NCI-H1048 (cell line): ENCODE measurements around the gene TMPRSS4.
"Not testable (repeated sequence)": the region's sequence is repeated elsewhere in the genome, so short reads cannot be mapped to it uniquely, and the experiment has no call there.

Experiments used
- DNase-seq: peaks from one replicate; lab custom pipeline; 2025; lab: John Stamatoyannopoulos, UW

TMPRSS4 gene

GRCh38 chr11:118056806-118057205 lies 20.1 kb upstream of the TMPRSS4 start:
- no peak for DNase-seq

- DNase-seq, result no peak
These were observed 19.4 kb upstream of the TMPRSS4 start for GRCh38 chr11:118057251-118058145.

- no peak for DNase-seq
These were observed 18.3 kb upstream of the TMPRSS4 start for GRCh38 chr11:118058311-118059245.

- no peak for DNase-seq
These were observed 17.5 kb upstream of the TMPRSS4 start for GRCh38 chr11:118059246-118059940.

- no peak for DNase-seq
These were observed 16.7 kb upstream of the TMPRSS4 start for GRCh38 chr11:118060081-118060661.

GRCh38 chr11:118060869-118061268 lies 16.0 kb upstream of the TMPRSS4 start:
- DNase-seq, result no peak

GRCh38 chr11:118061586-118062125 lies 15.2 kb upstream of the TMPRSS4 start:
- no peak for DNase-seq

GRCh38 chr11:118062181-118062580 lies 14.7 kb upstream of the TMPRSS4 start:
- DNase-seq, result not testable (repeated sequence)

- not testable (repeated sequence) for DNase-seq
These were observed 14.2 kb upstream of the TMPRSS4 start for GRCh38 chr11:118062631-118063030.

- no peak for DNase-seq
These were observed 11.9 kb upstream of the TMPRSS4 start for GRCh38 chr11:118064956-118065355.

GRCh38 chr11:118065384-118065783 lies 11.5 kb upstream of the TMPRSS4 start:
- DNase-seq, result no peak

- no peak for DNase-seq
These were observed 9.9 kb upstream of the TMPRSS4 start for GRCh38 chr11:118067006-118067405.

- no peak for DNase-seq
These were observed 8.5 kb upstream of the TMPRSS4 start for GRCh38 chr11:118068206-118068944.

- no peak for DNase-seq
These were observed 7.8 kb upstream of the TMPRSS4 start for GRCh38 chr11:118068945-118069612.

- no peak for DNase-seq
These were observed 5.4 kb upstream of the TMPRSS4 start for GRCh38 chr11:118071416-118072030.

GRCh38 chr11:118073554-118073953 lies 3.3 kb upstream of the TMPRSS4 start:
- no peak for DNase-seq

GRCh38 chr11:118074091-118074685 lies 2.7 kb upstream of the TMPRSS4 start:
- DNase-seq, result no peak

- DNase-seq, result no peak
These were observed 2.1 kb upstream of the TMPRSS4 start for GRCh38 chr11:118074785-118075184.

GRCh38 chr11:118078911-118079411 lies 2.1 kb downstream of the TMPRSS4 start:
- no peak for DNase-seq
